Activated CD8-positive, alpha-beta memory T cell treated with anti-CD3 and anti-CD28 coated beads for 36 hours (primary cell): ENCODE measurements around the gene STUB1. TPM values are rescaled to one million over a fixed set of nuclear protein-coding genes. Genes with fewer than 3 reads are reported as not detected.

Experiments used
- CTCF ChIA-PET: fragments of 350-600 bp; sonication (Branson Sonifier 250); formaldehyde crosslinking; loops from one replicate; lab custom pipeline; 2021; ENCODE audit warnings: antibody characterized with exemption; lab: Charles Lee
- POLR2A ChIA-PET: fragments of 350-600 bp; sonication (Branson Sonifier 250); formaldehyde crosslinking; loops from one replicate; lab custom pipeline; 2021; ENCODE audit warnings: antibody characterized with exemption; lab: Charles Lee
- total RNA-seq, 2 experiments: library from RNA; stranded (reverse); gene quantifications; one replicate each; pipeline ENCODE4 v1.2.3, GENCODE V29; 2021

STUB1 gene
- total RNA-seq, 2 experiments from 2014 or later, result 100 to 106 TPM

GRCh38 chr16:641326-642188 lies 38.7 kb upstream of the STUB1 start, which contains the start of gene MCRIP2:
Gene MCRIP2, plus strand, starts transcription at chr16:641828. Its CDS starts 164 bp downstream, at chr16:641992.
- ChIA-PET CTCF (interaction anchor here (0.8 kb wide), 1 partner anchor 39 kb away, joined by 3 read pairs; no protein-coding TSS in a partner anchor), POLR2A (no interaction called here)

GRCh38 chr16:642189-643049 lies 37.8 kb upstream of the STUB1 start:
- ChIA-PET POLR2A (no interaction called here), CTCF (interaction anchor here (0.8 kb wide), 1 partner anchor 40 kb away, joined by 3 read pairs; no protein-coding TSS in a partner anchor)

- ChIA-PET CTCF (no interaction called here), POLR2A (no interaction called here)
These were observed 37.2 kb upstream of the STUB1 start for GRCh38 chr16:643050-643368.

GRCh38 chr16:644556-644955 lies 35.7 kb upstream of the STUB1 start:
- ChIA-PET POLR2A (no interaction called here), CTCF (interaction anchor here (0.6 kb wide), 1 partner anchor 35 kb away, joined by 3 read pairs; no protein-coding TSS in a partner anchor)

GRCh38 chr16:645852-646678 lies 34.1 kb upstream of the STUB1 start:
- ChIA-PET CTCF (no interaction called here), POLR2A (no interaction called here)

GRCh38 chr16:646679-647172 lies 33.5 kb upstream of the STUB1 start:
- ChIA-PET CTCF (no interaction called here), POLR2A (no interaction called here)

GRCh38 chr16:647173-647902 lies 32.9 kb upstream of the STUB1 start:
- POLR2A ChIA-PET, result no interaction called here

GRCh38 chr16:648071-648780 lies 32.0 kb upstream of the STUB1 start:
- ChIA-PET POLR2A (interaction anchor here (1.2 kb wide), 1 partner anchor 34 kb away, joined by 3 read pairs; no protein-coding TSS in a partner anchor), CTCF (interaction anchor here (0.6 to 2.4 kb wide), 8 partner anchors 10 to 140 kb away, joined by 3 to 14 read pairs (median 4); partner anchors contain the start of genes CHTF18, METTL26, RHOT2 and RPUSD1)

More at GRCh38 chr16:647173-647902, 32.9 kb upstream of the STUB1 start:
- CTCF ChIA-PET, result interaction anchor here (0.9 to 2.4 kb wide), 7 partner anchors 9 to 141 kb away, joined by 3 to 14 read pairs (median 4); partner anchors contain the start of genes CHTF18, METTL26, RHOT2 and RPUSD1

- CTCF ChIA-PET, result interaction anchor here (0.6 to 2.4 kb wide), 6 partner anchors 13 to 139 kb away, joined by 3 to 14 read pairs (median 5); partner anchors contain the start of genes CHTF18, METTL26, RHOT2 and RPUSD1
- POLR2A ChIA-PET, result interaction anchor here (0.7 to 1.6 kb wide), 5 partner anchors 12 to 34 kb away, joined by 3 to 5 read pairs (median 3); partner anchors contain the start of genes METTL26 and RHBDL1
These were observed 31.2 kb upstream of the STUB1 start, which contains the start of gene WDR90 for GRCh38 chr16:648781-649589. Gene WDR90, plus strand, starts transcription at chr16:649365. Its CDS starts 52 bp downstream, at chr16:649417.

GRCh38 chr16:649631-650030 lies 30.6 kb upstream of the STUB1 start:
- POLR2A ChIA-PET, result interaction anchor here (0.7 to 1.6 kb wide), 4 partner anchors 13 to 26 kb away, joined by 3 to 5 read pairs (median 4); partner anchors contain the start of genes METTL26 and RHBDL1
- CTCF ChIA-PET, result interaction anchor here (2.3 to 2.4 kb wide), 2 partner anchors 13 to 18 kb away, joined by 9 to 14 read pairs; partner anchors contain the start of genes METTL26 and RHOT2

GRCh38 chr16:651844-652243 lies 28.4 kb upstream of the STUB1 start:
- CTCF ChIA-PET, result no interaction called here
- POLR2A ChIA-PET, result no interaction called here

- ChIA-PET POLR2A (no interaction called here), CTCF (interaction anchor here (1.0 kb wide), 1 partner anchor 15 kb away, joined by 3 read pairs; no protein-coding TSS in a partner anchor)
These were observed 27.5 kb upstream of the STUB1 start for GRCh38 chr16:652454-653305.

- CTCF ChIA-PET, result no interaction called here
- POLR2A ChIA-PET, result no interaction called here
These were observed 26.2 kb upstream of the STUB1 start for GRCh38 chr16:654034-654433.

- ChIA-PET CTCF (no interaction called here), POLR2A (no interaction called here)
These were observed 22.7 kb upstream of the STUB1 start for GRCh38 chr16:657487-657886.
